ENCODE data around the gene OR5J2.
"Not testable (repeated sequence)": the region's sequence is repeated elsewhere in the genome, so short reads cannot be mapped to it uniquely, and the experiment has no call there.

DNA sequence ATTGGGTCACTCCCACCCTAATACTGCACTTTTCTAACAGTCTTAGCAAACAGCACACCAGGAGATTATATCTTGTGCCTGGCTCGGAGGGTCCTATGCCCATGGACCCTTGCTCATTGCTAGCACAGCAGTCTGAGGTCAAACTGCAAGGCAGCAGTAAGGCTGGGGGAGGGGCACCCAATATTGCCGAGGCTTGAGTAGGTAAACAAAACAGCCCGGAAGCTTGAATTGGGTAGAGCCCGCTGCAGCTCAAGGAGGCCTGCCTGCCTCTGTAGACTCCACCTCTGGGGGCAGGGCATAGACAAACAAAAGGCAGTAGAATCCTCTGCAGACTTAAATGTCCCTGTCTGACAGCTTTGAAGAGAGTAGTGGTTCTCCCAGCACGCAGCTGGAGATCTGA lies 43.3 kb downstream of the OR5J2 start:
- TF ChIP-seq POLR2A, POLR2AphosphoS5 (IDR thresholded peaks at IDR 0.05; ENCODE audit: low read depth, low read length): not testable (repeated sequence)

Measured in GM12892 (cell line).